ENCODE data around the gene STXBP1.
"Not testable (repeated sequence)": the region's sequence is repeated elsewhere in the genome, so short reads cannot be mapped to it uniquely, and the experiment has no call there.

The STXBP1 gene

GRCh38 chr9:127611899-127612790 is at the start of gene STXBP1:
Gene STXBP1 (plus strand): TSS chr9:127612277. CDS start chr9:127612404, 127 bp downstream.
- peak; percentile 93 for DNase-seq (ENCODE audit: low spot score)

DNA sequence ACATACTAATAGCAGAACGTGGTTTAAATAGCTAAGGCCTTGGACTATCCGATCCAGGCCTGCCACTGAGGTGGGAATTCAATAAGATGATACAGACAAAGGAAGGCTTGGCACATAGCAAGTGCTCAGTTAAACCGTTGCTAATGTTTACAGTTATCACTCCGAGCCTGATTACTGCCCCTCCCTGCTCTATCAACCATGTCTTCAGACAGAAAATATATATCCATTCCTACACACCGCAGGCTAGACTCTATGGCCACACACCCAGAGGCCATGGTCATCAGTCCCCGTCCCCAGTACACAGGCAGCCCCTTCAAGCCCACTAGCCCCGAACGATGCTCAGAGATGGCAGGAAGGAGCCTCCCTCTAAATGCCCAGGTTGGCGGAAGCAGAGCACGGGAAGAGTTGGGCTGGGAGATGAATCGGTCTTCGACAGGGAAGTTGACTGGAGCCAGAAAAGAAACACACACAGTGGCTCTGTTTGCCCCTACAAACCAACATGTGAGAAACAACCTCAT is 49.7 kb upstream of the STXBP1 start:
- DNase-seq (ENCODE audit: low spot score), result no peak

- no peak for DNase-seq (ENCODE audit: low spot score)
Observed at GRCh38 chr9:127562841-127563401, 49.2 kb upstream of the STXBP1 start.

DNA sequence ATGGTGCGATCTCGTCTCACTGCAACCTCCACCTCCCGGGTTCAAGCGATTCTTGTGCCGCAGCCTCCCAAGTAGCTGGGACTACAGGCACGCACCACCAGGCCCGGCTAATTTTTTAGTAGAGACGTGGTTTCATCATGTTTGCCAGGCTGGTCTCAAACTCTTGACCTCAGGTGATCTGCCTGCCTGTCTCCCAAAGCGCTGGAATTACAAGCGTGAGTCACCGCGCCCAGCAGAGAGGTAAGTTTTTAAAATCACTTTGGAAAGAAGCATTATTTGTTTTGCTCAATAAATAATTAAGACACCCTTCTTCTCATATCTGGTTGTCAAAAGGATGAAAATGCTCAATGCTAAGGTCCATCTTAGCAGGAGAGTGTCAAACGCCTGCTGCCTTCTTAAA is 48.5 kb upstream of the STXBP1 start:
- DNase-seq (ENCODE audit: low spot score), result no peak

DNA sequence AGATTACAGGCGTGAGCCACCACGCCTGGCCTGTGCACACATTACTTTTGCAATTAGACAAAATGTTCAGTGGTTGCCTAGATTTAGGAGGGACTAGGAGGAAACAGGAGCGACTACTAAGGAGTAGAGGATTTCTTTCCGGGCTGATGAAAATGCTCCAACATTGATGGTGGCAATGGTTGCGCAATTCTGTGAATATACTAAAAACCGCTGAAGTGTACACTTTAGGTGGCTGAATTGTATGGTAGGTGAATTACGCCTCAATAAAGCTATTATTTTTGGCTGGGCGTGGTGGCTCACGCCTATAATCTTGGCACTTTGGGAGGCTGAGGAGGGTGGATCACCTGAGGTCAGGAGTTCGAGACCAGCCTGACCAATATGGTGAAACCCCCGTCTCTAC is 46.8 kb upstream of the STXBP1 start:
- DNase-seq (ENCODE audit: low spot score), result no peak

DNA sequence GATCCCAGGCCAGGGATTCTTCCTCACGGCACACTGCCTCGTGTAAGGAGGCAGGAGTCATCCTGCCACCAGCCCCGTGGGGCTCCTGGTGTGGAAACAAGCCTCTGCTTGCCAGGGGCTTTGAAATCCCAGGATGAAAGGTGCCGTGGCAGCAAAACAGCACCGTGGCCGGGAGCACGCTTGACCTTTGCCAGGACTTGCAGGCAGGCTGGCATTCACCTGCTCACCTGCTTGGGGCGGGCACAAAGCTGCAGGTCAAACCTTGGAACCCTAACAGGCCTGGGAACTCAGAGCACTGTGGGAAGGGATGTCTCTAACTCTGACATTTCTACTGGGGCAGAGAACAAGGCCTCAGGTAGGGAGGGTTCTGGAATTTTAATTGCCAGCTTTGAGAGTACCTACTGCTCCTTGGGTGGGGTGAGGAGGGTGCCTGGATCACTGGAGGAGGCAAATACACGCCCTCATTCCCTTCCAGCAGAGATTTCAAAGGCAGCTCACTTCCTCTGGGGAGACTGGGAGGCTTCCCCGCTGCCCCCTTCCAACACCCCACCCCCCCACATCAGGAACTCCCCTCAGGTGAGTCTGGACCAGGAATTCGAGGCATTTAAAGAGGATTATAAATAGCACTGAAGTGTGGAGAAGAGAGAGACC is 45.6 kb upstream of the STXBP1 start:
- no peak for DNase-seq (ENCODE audit: low spot score)

GRCh38 chr9:127567035-127567729 is 44.9 kb upstream of the STXBP1 start:
- DNase-seq (ENCODE audit: low spot score), result no peak

DNA sequence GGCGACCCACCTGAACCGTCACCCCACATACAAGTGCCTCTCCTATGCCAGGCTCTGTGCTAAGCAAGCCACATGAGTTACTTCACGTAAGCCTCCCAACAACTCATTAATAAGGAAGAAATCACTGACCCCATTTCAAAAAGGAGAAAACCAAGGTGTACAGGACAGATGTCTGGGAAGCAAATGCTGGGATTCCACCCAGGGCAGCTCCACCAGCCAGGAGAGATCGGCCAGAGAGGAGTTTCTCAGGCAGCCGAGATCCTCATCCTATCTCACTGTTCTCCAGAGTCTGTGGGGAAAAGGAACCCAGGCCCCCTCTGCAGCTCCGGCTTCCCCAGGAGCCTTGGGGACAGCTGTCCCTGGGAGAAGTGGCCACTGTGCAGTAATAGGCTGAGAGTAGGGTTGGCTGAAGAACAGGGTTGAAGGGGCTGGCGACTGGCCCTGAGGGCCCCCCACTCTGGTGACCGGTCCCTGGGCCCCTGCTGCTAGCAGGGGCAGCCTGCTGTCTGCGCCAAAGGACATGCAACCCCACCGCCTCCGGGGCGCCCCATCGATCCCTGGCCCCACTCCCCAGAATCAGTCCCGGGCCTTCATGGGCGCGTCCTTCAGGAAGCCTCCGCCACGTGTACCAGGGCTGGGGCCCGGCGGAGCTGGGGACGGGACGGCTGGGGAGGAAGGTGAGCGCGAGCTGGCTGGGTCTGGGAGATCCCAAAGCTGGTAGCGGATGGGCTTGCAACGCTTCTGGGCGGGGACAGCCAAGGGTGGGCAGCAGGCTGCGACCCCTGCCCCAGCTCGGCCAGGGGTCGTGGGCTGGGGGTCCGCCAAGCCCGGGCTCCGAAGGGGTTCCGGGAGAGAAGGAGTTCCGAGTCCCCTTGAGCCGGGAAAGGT is 44.1 kb upstream of the STXBP1 start:
- peak; percentile 59 for DNase-seq (ENCODE audit: low spot score)

GRCh38 chr9:127568618-127568970 is 43.5 kb upstream of the STXBP1 start:
- no peak for DNase-seq (ENCODE audit: low spot score)

DNA sequence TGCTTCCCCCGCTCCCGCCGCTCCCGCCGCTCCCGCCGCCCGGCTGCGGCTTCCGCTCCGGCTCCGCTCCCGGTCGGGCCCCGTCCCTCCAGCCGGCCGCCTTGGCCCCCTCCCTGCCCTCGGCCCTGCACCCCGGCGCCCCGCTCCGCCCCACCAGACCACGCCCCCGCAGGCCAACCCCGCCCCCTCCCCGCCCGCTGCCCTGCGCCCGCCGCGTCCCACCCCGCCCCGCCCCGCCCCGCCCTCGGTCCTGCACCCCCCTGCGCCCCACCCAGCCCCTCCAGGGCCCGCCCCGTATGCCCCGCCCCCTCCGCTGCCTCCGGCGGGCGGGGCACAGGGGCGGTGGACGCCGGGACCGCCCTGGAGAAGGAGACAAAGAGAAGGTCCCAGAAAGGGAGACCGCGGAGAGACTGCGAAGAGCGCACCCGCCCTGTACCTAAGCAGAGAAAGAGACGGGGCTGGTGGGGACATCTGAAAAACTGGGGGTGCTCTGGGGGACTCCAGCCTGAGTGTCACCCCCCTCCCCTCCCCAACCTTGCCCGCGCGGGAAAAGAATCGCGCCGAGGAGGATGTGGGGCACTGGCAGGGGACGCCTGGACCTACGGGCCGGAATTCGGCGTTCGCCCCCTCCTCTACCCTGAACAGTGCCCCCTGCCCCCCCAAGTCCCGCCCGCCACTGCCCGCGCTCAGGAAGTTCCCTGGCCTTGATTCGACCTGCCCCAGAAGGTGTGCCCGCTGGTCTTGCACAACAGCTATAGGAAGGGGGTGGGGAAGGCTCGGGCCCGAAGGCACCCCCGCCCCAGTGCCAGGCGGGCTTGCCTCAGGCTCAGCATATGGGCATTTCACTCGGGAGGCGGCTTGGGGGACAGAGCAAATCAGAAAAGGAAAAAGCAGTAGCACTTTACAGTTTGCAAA is 42.8 kb upstream of the STXBP1 start:
- peak; percentile 88 for DNase-seq (ENCODE audit: low spot score)

GRCh38 chr9:127569886-127570401 is 42.1 kb upstream of the STXBP1 start:
- DNase-seq (ENCODE audit: low spot score), result no peak

DNA sequence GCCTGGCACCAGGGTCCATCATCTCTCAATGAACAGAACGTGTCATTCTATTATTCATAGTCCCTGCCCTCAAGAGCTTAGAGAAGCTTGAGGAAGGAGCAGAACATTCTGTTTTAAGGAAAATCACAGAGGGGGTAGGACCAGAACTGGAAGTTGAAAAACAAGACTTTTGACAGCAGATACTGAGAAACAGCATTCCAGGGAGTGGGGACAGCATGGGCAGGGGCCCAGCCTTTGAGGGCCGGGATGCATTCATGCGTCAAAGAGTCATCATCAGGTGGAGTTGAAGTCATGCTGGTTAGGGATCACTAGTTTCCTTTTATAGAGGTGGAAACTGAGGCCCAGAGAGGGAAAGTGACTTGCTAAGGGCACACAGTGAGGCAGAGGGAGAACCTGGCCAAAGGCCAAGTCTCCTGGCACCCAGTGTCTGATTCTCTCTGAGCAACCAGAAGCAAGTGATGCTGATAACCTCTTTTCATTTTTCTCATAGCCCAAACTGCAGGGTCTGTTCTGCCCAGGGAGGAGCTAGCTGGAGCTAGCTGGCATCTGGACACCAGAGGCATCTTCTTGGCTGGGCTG is 41.5 kb upstream of the STXBP1 start:
- DNase-seq (ENCODE audit: low spot score), result no peak

GRCh38 chr9:127571971-127572370 is 40.1 kb upstream of the STXBP1 start:
- DNase-seq (ENCODE audit: low spot score), result no peak

GRCh38 chr9:127572961-127573721 is 38.9 kb upstream of the STXBP1 start:
- DNase-seq (ENCODE audit: low spot score), result no peak

DNA sequence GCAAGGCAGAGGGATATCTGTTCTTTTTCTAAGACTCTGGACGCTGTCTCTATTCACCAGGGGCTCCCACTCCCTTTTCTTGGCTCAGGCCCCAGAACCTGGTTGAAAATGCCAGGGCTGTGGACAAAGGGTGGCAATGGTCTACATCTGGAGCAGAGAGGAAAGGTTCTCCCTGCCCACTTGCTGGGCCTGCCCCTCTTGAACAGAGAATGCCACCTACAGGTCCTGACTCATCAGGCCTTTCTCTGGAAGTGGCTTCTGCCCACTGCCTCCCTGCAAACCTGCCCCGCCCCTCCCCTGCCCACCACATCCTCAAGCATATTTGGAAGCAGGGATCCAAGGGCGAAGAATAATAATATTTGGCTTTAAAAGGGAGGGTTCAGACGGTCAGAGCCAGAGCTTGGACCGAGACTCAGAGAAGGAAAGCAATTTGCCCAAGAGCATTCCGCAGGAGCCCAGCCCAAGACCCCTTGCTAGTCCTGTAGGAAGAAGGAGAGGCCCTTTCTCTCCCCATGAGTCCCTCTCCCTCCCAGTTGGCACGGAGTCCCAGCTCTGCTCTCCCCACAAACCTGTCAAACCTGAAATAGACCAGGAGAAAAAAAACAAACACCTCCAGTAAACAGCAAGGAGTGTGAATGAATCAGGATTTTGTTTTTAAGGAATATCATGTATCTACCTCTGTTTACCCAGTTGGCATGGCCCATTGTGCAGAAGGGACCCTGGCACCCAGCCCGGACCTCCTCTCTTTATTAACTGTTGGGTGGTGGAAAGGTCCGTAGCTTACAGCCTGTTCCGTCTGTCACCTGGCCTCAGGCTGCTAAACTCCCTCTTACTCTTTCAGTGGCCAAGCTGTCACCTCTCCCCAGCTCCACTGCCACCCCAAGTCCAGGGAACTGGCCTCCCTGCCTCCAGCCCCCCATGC is 37.7 kb upstream of the STXBP1 start:
- DNase-seq (ENCODE audit: low spot score), result no peak

- no peak for DNase-seq (ENCODE audit: low spot score)
Observed at GRCh38 chr9:127575875-127576778, 36.0 kb upstream of the STXBP1 start.

DNA sequence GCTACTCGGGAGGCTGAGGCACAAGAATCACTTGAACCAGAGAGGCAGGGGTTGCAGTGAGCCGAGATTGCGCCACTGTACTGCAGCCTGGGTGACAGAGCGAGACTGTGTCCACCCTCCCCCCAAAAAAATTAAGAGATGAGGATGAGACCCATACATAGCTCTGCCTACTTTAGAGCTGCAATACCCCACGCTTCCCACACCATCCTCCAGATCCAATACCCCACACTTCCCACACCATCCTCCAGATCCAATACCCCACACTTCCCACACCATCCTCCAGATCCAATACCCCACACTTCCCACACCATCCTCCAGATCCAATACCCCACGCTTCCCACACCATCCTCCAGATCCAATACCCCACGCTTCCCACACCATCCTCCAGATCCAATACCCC is 34.9 kb upstream of the STXBP1 start:
- DNase-seq (ENCODE audit: low spot score), result not testable (repeated sequence)

All from HuH-7.5 (cell line).